Motor neuron (in vitro differentiated cells): Measurements from ENCODE around the gene CDH20. TPM values are rescaled to one million over a fixed set of nuclear protein-coding genes. Genes with fewer than 3 reads are reported as not detected.

Experiments
- ATAC-seq, 8 experiments: fragments of 200-7000 bp; cut with Tn5 transposase; replicated peaks in 6 of 8; 2 replicates each; pipeline ENCODE4 v1.8.0; 2021; ENCODE audit warnings: mild to moderate bottlenecking in 8 of 8, moderate library complexity in 8 of 8
- H3K27ac ChIP-seq, 2 donors: fragments of 250-450 bp; sonication (Bioruptor Pico); 2 replicates each; pipeline ENCODE4 v1.9.0; 2021; ENCODE audit warnings: antibody characterized with exemption in 2 of 2, mild to moderate bottlenecking in 2 of 2, moderate library complexity in 1 of 2
- H3K4me1 ChIP-seq, 2 donors: fragments of 250-450 bp; sonication (Bioruptor Pico); replicated peaks in 1 of 2; 2 replicates each; pipeline ENCODE4 v1.6.1; 2021; ENCODE audit warnings: antibody characterized with exemption in 2 of 2, mild to moderate bottlenecking in 2 of 2, moderate library complexity in 1 of 2
- H3K4me3 ChIP-seq, 5 donors: fragments of 250-450 bp; sonication (Bioruptor Pico); 2 replicates each; pipeline ENCODE4 v1.9.0; 2021; ENCODE audit warnings: antibody characterized with exemption in 5 of 5, mild to moderate bottlenecking in 5 of 5, moderate library complexity in 4 of 5
- WGBS, 10 experiments: fragments of 450-650 bp; shearing (Covaris generic); methylation state at CpG; one replicate each; pipeline ENCODE4 v1.0.0; 2022; 5-methylcytosine and 5-hydroxymethylcytosine counted together
- in situ Hi-C, 9 experiments: fragments of 400-800 bp; cut with MboI; loops; one replicate each; pipeline ENCODE4 v1.15.0; 2021; ENCODE audit warnings: low sequenced_read_pairs in 9 of 9, low pct_unique_long_range_greater_than_20kb in 2 of 9; ENCODE audit not compliant: unreplicated experiment in 9 of 9
- total RNA-seq, 8 experiments: library from RNA; unstranded; fragments of 300-600 nt; gene quantifications; 2 replicates each; pipeline versions ENCODE4 v1.2.3 to v1.2.4, GENCODE V29; 2022

CDH20 gene
- total RNA-seq, 8 experiments from 2014 or later, result 5.4 to 38.9 (median 8.8) TPM; not detected in 3

GRCh38 chr18:61595615-61596251 is 262.5 kb downstream of the CDH20 start:
- ATAC-seq, result peak in 5 of 8 experiments; percentile 56 to 64 (median 62)
- no peak overlapping the region for H3K27ac ChIP-seq

GRCh38 chr18:61596296-61596695 is 263.1 kb downstream of the CDH20 start:
- peaks cover 3 to 17% of the 10 kb centered on the region in 2 donors for H3K4me1 ChIP-seq
- no peak for ATAC-seq
- in situ Hi-C loops, result loop anchor here in 6 of 9 experiments (25.0 kb wide), 2 partner anchors 291 to 541 kb away; partner anchors contain the start of gene RNF152 (in 1 of the 6)
- 4 to 88% (median 73%) methylated on average over 2 to 3 of the region's 3 CpGs; no CpG with 5 or more reads in 1 of the 10 experiments for WGBS, 10 experiments
- H3K27ac ChIP-seq, result no peak overlapping the region
- no peak overlapping the region for H3K4me3 ChIP-seq

More at GRCh38 chr18:61595615-61596251, 262.5 kb downstream of the CDH20 start:
- Histone ChIP-seq H3K4me1 (peaks cover 3 to 17% of the 10 kb centered on the region in 2 donors), H3K4me3 (no peak overlapping the region)
- in situ Hi-C loops, result loop anchor here in 6 of 9 experiments (25.0 kb wide), 2 partner anchors 292 to 542 kb away; partner anchors contain the start of gene RNF152 (in 1 of the 6)
- whole genome bisulfite sequencing, 10 experiments, result 5 to 59% (median 42%) methylated on average over 3 to 8 of the region's 8 CpGs

DNA sequence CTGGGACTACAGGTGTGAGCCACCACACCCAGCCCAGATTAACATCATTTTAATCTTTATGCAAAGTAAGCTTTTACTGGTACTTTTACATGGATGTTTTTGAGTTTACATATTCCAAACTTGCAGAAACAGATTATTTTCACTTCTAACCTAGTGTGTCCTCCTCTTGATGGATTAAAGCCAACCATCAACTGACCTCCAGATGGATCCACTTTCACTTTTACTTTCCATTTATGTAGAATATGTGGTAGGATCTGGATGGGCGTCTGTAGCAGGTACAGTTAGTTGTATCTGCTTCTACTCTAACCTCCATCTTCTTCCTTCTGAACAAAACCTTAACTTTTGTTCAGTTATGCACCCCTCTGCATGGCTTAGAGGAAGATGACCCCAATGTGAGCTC is 264.1 kb downstream of the CDH20 start:
- no peak overlapping the region for H3K27ac ChIP-seq
- ATAC-seq, result peak in 2 of 8 experiments; percentile 37 to 54
- no peak overlapping the region for H3K4me3 ChIP-seq
- H3K4me1 ChIP-seq, result peaks cover 3 to 17% of the 10 kb centered on the region in 2 donors
- 80 to 100% (median 93%) methylated on average over 1 of the region's 1 CpG; no CpG with 5 or more reads in 6 of the 10 experiments for WGBS, 10 experiments
- in situ Hi-C loops, result loop anchor here in 6 of 9 experiments (25.0 kb wide), 2 partner anchors 290 to 540 kb away; partner anchors contain the start of gene RNF152 (in 1 of the 6)

DNA sequence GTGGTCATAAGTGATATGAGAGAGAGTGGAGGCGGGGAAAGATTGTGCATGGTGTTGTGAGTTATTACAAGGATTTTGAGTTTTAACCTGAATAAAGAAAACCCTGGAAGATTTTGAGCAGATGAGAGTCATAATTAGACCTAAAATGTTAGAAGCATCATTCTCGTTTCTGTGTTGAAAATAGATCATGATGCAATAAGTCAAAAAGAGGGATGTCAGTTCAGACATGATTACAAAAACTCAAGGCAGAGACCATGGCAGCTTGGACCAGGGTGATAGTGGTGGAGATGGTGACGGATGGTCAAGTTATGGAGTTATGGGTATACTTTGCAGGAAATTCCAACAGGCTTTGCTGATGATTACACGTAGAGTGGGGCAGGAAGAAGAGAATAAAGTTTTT is 267.2 kb downstream of the CDH20 start:
- WGBS, 10 experiments, result 80 to 100% (median 90%) methylated on average over 2 to 4 of the region's 4 CpGs; no CpG with 5 or more reads in 1 of the 10 experiments
- H3K27ac ChIP-seq, result no peak overlapping the region
- no peak for ATAC-seq

GRCh38 chr18:61602836-61603235 is 269.6 kb downstream of the CDH20 start:
- 62 to 100% (median 96%) methylated on average over 1 to 2 of the region's 2 CpGs for WGBS, 10 experiments
- peaks cover 13 to 23% of the 10 kb centered on the region in 2 donors for H3K4me1 ChIP-seq
- ATAC-seq, result no peak
- no peak overlapping the region for H3K4me3 ChIP-seq
- in situ Hi-C loops, result no loop called here
- H3K27ac ChIP-seq, result no peak overlapping the region

More for the DNA sequence above, 267.2 kb downstream of the CDH20 start:
- H3K4me3 ChIP-seq, result no peak overlapping the region
- in situ Hi-C loops, result no loop called here
- peaks cover 8 to 19% of the 10 kb centered on the region in 2 donors for H3K4me1 ChIP-seq
